HCT116 (cell line): ENCODE measurements around the gene APBA1.

Experiments used
- EZH2 ChIP-seq: fragments of 200-600 bp; sonication (generic); IDR thresholded peaks from 2 replicates; pipeline ENCODE4 v1.6.1; 2017; ENCODE audit warnings: antibody characterized with exemption, mixed run types
- JUND ChIP-seq: IDR thresholded peaks from 2 replicates; pipeline ENCODE4 v1.6.1; 2012
- POLR2A ChIP-seq: IDR thresholded peaks from 2 replicates; pipeline ENCODE4 v1.7.0; 2011; ENCODE audit warnings: borderline replicate concordance; ENCODE audit not compliant: insufficient read depth, insufficient read length; ENCODE audit errors: extremely low read depth
- POLR2AphosphoS5 ChIP-seq: IDR thresholded peaks from 2 replicates; pipeline ENCODE4 v1.6.1; 2011; ENCODE audit warnings: mild to moderate bottlenecking, low read depth, low read length, moderate library complexity
- RAD21 ChIP-seq: IDR thresholded peaks from 2 replicates; pipeline ENCODE4 v1.6.1; 2012; ENCODE audit warnings: low read depth, mild to moderate bottlenecking
- SP1 ChIP-seq: IDR thresholded peaks from 2 replicates; pipeline ENCODE4 v1.6.1; 2012; ENCODE audit warnings: low read depth
- TCF7L2 ChIP-seq: IDR thresholded peaks from 2 replicates; pipeline ENCODE4 v1.7.0; 2011; ENCODE audit warnings: borderline replicate concordance, inconsistent platforms; ENCODE audit not compliant: insufficient read depth, insufficient read length; ENCODE audit errors: extremely low read depth
- TF ChIP-seq, protein P1 (sequence below): IDR thresholded peaks from 2 replicates; pipeline ENCODE4 v1.6.1; 2012
- TF ChIP-seq, protein P2 (sequence below): IDR thresholded peaks from 2 replicates; pipeline ENCODE4 v1.6.1; 2012; ENCODE audit warnings: low read depth
- TF ChIP-seq, protein P3 (sequence below), 3 experiments: fragments of 200-600 bp in 1 of 3; sonication (generic) in 1 of 3; IDR thresholded peaks in 2 of 3; conservative IDR thresholded peaks in 1 of 3; 2 replicates each; pipeline ENCODE4 v1.5.1; 2012 to 2017; ENCODE audit warnings: low read depth in 2 of 3, low read length in 2 of 3, antibody characterized with exemption in 1 of 3, borderline replicate concordance in 1 of 3, control low read depth in 1 of 3, mild to moderate bottlenecking in 1 of 3, mixed read lengths in 1 of 3, mixed run types in 1 of 3, moderate library complexity in 1 of 3; ENCODE audit not compliant: insufficient read depth in 1 of 3

DNA sequence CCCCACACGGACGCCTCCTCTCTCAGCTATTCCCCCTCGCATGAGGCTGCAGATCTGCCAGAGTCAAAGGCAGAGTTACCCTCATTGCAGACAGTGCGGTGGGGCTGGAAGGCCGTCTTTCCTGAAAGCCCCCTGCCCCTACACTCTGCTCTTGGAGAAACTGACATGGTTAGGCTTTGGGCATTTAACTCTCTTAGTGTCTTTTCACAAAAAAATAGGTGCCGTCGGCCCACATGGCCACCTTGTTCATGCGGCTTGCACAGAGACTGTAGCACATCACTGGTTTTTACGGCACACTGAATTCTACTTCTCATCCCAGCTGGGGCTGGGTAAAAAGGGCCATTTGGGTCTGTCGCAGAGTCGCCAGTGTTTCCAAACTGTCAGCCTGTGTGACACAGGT lies 239.5 kb downstream of the APBA1 start:
- TF ChIP-seq POLR2A (no peak), JUND (no peak), EZH2 (no peak), SP1 (no peak), TCF7L2 (no peak), RAD21 (no peak), POLR2AphosphoS5 (no peak)
- TF ChIP-seq, protein P1, sequence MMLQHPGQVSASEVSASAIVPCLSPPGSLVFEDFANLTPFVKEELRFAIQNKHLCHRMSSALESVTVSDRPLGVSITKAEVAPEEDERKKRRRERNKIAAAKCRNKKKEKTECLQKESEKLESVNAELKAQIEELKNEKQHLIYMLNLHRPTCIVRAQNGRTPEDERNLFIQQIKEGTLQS: no peak
- TF ChIP-seq, protein P2, sequence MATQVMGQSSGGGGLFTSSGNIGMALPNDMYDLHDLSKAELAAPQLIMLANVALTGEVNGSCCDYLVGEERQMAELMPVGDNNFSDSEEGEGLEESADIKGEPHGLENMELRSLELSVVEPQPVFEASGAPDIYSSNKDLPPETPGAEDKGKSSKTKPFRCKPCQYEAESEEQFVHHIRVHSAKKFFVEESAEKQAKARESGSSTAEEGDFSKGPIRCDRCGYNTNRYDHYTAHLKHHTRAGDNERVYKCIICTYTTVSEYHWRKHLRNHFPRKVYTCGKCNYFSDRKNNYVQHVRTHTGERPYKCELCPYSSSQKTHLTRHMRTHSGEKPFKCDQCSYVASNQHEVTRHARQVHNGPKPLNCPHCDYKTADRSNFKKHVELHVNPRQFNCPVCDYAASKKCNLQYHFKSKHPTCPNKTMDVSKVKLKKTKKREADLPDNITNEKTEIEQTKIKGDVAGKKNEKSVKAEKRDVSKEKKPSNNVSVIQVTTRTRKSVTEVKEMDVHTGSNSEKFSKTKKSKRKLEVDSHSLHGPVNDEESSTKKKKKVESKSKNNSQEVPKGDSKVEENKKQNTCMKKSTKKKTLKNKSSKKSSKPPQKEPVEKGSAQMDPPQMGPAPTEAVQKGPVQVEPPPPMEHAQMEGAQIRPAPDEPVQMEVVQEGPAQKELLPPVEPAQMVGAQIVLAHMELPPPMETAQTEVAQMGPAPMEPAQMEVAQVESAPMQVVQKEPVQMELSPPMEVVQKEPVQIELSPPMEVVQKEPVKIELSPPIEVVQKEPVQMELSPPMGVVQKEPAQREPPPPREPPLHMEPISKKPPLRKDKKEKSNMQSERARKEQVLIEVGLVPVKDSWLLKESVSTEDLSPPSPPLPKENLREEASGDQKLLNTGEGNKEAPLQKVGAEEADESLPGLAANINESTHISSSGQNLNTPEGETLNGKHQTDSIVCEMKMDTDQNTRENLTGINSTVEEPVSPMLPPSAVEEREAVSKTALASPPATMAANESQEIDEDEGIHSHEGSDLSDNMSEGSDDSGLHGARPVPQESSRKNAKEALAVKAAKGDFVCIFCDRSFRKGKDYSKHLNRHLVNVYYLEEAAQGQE: no peak
- TF ChIP-seq, protein P3, sequence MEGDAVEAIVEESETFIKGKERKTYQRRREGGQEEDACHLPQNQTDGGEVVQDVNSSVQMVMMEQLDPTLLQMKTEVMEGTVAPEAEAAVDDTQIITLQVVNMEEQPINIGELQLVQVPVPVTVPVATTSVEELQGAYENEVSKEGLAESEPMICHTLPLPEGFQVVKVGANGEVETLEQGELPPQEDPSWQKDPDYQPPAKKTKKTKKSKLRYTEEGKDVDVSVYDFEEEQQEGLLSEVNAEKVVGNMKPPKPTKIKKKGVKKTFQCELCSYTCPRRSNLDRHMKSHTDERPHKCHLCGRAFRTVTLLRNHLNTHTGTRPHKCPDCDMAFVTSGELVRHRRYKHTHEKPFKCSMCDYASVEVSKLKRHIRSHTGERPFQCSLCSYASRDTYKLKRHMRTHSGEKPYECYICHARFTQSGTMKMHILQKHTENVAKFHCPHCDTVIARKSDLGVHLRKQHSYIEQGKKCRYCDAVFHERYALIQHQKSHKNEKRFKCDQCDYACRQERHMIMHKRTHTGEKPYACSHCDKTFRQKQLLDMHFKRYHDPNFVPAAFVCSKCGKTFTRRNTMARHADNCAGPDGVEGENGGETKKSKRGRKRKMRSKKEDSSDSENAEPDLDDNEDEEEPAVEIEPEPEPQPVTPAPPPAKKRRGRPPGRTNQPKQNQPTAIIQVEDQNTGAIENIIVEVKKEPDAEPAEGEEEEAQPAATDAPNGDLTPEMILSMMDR (IDR thresholded peaks at IDR 0.05 in 2 of 3, conservative IDR thresholded peaks at IDR 0.05 in 1 of 3; ENCODE audit: borderline replicate concordance in 1 of 3, insufficient read depth in 1 of 3, low read depth in 2 of 3, low read length in 2 of 3): no peak
